Measurements from ENCODE around the gene DIAPH1. TPM values are rescaled to one million over a fixed set of nuclear protein-coding genes. Genes with fewer than 3 reads are reported as not detected.

Gene DIAPH1
- total RNA-seq, 1 donor from 2014 or later: 25.4 TPM

DNA sequence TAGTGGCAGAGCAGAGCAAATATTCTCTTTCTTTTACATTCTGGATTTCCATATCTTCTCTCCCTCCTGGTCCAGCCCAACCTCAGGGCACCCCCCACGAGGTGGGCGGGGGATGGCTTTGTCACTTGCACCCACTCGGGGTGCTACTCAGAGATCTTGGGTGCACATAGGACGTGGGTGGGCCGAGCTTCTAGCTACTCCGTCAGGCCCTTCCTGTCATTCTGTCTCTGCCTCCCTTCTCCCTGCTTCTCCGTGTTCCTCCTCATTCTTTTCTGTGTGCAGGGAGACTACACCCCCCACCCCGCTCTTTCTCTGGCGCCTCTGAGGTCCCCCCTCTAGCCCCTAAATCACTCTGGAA, 110.4 kb downstream of the DIAPH1 start:
- DNase-seq (ENCODE audit: low read depth): no peak

DNA sequence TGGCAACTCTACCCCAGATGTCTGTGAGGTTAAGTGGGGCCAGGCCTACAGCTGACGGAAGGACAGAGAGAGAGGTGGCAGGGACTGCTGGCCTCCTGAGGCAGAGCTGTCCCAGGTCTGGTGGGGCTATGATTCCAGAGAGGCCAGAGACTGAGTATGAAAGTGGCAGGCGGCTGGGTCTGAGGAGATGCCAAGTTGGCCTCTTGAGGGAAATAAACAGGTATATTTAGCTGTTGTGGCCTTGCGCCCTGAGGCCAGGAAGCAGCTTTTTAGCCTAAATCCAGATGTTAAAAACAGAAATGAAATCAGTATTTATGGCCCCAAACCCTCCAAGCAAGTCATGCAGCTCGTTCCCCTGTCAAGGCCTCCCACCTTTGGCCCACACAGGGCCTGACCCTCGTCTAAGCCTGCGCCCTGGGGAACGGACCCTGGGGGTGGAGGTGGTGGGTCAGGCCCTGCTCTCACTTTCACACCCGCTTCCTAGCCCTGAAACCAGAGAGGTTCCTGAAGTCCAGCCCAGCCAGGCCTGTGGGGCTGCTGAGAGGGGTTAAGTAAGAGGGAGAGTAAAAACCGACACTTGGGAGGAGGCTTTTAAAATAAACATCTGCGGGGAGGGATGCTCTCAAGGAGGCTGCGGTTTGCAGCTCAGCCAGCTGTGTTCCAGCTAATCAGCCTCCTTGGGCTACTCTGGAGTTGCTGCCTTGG, 111.3 kb downstream of the DIAPH1 start:
- DNase-seq (ENCODE audit: low read depth): peak; percentile 75

DNA sequence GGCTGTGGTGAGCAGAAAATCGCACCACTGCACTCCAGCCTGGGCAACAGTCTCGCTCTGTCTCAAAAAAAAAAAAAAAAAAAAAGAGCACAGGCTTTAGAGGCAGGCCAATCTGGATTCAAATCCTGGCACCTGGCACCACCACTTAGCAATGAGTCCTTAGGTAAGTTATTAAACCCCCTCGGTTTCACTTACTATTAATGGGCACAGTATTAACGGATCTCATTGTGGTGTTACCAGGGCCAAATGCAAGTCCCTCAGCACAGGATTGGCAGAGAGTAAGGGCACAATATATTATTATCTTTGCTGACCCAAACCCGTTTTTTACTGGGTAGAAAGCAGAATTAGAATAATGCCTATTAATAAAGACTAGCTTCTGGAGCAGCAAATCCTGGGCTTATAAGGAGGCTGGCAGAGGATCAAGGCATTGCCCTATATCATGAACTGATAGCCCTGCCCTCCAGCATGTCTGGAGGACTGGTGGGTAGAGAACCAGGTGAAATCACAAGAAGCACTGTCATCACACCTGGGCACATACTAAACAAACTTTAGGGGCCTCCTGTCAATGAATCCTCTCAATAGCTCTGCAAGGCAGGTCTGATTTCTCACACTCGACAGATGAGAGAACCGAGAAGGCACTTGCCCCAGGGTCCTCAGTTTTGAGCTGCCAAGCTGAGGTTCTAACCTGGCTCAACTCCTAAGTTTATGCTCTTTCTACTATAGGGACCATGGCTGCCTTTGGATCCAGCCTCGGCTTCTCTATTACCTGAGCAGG, 112.2 kb downstream of the DIAPH1 start:
- DNase-seq (ENCODE audit: low read depth): no peak

DNA sequence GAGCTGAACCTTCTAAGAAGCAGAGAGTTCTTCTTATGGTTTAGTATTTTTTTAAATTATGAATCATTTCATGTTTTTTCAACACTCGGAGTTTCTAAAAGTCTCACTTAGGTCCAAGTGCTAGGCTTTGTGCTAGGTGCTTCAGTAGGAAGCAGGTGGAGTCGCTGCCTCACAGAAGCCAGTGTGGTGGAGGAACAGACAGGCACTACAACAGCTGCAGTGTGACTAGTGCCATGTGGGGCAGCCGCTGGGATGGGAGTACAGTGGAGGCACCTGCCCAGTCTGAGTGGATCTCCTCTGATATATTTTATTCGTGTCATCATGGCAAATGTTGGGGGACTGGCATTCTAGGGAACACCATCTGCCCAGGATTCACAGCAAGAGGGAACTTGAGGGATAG, 114.6 kb downstream of the DIAPH1 start:
- peak; percentile 89 for DNase-seq (ENCODE audit: low read depth)

DNA sequence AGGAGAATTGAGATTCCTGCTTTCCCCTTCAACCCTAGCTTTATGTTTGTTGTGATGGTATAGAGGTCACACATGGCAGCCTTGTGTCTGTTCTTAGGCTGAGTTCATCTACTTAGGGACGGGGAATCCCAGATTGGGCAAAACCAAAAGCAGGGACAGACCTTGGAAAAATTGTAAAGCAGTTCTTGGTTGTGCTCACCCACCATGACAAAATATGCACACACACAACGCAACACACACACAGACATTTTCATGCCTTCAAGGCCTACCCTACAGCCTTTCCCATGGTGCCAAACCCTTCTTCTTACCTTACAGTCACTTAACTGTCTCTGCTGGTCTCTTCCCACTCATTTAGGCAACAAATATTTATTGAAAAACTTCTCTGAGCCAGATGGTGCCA, 115.1 kb downstream of the DIAPH1 start:
- DNase-seq (ENCODE audit: low read depth): no peak

DNA sequence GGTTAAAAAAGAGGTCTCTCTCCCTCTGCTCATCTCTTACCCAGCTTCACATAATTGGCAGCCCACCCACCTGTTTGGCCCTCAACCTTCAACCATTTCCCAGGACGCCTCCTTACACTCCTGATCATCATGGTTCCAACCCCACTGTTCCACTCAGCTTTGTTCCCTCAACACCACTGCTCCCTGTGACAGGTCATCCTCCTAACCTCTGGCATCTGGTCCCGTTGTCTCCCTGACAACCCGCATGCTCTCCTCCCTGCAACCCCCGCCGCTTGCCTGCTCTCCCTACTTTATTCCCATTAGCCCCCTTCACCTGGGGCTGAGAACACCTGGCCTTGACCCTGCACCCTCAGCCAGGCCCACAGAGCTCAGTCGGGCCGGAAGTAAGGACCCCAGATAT, 117.0 kb downstream of the DIAPH1 start:
- no peak for DNase-seq (ENCODE audit: low read depth)

DNA sequence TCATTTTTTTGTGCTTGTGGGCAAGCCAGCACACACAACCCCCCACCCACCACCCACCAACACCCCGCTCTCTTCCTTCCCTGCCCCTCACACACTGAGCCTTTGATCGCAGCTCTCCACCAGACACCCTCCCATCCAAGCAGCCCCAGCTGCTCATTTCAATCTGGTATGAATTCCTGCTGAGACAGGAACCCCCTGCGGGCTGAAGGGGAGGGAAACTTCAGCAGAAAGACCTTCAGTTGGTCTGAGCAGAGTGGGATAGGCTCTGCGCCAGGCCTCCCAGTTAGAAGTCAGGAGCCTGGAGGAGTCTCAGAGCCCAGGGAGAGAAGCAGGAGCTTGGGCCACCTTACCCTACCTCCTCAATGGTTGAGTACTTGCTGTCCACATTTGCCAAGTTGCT, 122.8 kb downstream of the DIAPH1 start:
- peak; percentile 95 for DNase-seq (ENCODE audit: low read depth)

DNA sequence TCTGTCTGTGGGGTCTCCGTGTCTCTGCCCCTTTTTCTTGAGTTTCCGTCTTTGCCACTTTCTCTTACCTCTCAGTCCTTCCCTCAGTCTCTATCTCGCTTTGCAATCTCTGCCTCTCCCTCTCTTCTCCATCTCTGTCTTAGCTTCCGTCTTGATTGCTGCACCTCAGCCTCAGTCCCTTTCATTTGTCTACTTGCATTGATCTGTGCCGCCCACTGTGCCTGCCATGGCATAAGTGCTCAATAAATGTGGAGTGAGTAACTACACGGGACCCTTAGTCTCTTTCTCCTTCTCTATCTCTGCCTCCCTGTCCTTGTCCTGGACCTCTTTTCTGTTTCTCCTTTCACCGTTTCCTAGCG, 123.4 kb downstream of the DIAPH1 start:
- DNase-seq (ENCODE audit: low read depth): no peak

DNA sequence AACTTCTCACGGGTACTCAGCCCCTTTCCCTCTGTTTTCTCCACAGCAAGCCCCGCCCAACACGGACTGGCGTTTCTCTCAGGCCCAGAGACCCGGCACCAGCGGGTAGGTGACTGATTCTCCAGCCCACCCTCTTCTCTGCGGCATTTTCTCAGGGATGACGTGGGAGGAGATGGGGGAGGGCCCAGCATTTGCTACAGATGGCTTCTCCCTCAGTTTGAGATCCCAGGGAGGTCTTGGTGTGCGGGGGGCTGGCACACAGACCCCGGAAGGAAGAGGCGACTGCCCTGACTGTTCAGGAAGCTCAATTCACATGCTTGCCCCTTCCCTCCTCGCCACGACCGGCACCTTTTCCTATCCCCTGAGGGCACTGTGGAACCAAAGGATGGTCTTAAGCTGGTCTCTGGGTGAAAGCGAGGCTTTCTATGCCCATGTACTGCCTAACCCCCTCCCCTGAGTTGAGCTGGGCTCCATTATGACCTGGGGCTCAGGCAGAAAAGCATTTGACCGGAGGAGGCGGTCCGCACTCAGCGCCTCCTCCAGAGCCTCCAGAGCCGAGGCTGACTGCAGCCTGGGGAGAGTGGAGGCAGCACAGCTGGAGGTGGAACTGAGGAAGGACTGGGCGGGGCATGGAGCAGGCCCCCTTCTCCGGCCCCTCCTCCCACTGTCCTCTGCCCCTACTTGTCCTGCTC, 123.9 kb downstream of the DIAPH1 start:
- DNase-seq (ENCODE audit: low read depth): no peak

DNA sequence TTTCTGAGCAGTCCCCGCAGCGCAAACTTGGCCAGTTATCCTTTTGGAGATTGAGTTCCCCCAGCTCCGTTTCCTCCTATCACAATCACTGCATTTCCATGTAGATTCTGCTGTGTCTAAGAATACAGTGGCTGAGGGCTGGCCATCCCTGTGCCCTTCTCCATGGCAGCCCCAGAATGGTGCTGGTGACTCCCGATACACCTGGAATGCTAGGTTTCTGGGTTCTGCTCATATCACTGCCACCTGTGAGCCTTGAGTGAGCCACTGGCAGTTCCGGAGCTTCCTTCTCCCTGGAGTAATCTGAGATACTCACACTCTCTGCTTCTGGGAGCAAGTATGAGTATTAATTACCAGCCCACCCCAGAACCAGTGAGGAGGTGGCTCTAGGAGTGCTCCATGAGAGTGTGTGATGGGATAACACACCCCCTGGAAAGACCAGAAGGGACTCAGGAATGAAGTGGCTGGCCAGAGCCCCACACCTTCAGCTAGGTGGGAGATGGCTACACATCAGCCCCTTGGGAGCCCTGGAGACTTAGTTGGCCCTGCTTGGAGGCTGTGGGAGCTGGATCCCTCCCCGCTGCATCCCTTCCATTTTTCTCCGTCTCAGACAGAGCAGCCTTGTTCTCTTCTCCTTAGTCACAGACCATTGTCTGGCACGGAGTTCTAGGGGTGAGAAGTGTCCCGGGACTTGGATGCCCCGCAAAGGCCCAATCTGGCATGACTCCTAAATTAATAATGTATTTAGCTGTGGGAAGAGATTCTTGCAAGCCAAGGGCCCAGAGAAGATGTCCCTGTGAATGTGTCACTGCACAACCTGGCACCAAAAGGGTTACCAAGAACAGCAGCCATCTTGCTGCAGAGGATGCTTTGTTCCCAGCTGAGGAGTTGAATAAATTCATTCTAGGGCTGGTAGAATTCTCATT, 125.0 kb downstream of the DIAPH1 start:
- peak; percentile 43 for DNase-seq (ENCODE audit: low read depth)

DNA sequence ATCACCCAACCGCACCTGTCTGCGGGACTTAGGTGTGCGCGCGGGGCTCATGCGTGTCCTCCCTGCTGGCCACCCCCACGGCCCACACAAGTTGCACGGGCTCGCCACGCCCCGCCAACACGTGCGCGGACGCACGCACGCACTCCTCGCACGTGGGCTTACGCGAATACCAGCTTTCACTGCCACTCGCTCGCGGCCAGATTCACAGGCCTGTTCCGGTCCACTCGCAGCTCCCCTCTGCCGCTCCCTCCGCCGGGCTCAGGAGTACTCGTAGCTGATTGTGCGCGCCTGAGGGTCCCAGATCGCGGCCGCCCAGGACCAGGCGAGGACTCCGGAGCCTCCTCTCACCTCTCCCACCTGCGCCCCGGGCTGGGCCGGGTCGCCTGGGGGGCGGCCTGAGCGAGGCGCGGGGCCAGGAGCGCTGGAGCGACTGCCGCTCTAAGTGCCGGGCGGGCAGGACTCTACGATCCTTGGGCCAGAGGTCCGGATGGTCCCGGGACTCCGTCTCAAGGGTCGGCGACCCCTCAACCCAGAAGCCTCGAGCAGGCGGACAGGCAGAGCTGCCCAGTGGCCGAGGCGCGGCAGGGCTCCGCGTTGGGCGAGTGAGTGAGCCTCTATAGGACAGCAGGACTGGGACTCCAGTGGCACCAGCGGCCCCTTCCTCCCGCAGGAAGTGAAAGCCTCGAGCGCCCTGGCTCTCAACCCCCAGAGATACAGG, 126.5 kb downstream of the DIAPH1 start:
- no peak for DNase-seq (ENCODE audit: low read depth)

DNA sequence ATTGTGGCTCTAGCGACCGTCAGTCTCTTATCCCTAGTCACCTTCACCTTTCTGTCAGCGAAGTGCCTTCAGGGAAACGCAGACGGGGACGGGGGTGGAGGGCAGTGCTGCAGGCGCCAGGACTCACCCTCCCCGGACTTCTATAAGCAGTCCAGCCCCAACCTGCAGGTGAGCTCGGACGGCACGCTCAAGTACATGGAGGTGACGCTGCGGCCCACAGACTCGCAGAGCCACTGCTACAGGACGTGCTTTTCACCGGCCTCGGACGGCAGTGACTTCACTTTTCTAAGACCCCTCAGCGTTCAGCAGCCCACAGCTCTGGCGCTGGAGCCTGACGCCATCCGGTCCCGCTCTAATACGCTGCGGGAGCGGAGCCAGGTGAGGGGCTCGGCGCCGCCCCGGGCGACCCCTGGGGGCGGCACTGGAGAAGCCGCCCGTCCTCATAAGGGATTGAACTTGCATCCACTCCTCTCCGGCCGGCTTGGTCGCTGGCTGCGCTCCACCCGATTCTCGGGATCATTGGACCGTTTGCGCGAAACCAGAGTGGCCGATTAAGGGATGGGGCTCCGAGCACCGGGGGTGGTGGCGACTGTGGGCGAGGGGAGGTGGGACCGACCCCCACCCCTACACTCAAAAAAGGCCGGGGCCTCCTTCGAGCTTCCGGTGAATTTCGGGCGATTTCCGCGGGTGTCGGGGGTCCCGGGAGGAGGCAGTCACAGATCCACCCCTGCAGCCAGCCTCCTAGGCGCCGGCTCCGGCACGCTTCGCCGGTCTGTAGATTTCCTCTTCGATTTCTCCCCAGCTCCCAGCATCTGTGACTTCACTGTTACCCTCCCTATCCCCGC, 127.3 kb downstream of the DIAPH1 start:
- DNase-seq (ENCODE audit: low read depth): no peak

DNA sequence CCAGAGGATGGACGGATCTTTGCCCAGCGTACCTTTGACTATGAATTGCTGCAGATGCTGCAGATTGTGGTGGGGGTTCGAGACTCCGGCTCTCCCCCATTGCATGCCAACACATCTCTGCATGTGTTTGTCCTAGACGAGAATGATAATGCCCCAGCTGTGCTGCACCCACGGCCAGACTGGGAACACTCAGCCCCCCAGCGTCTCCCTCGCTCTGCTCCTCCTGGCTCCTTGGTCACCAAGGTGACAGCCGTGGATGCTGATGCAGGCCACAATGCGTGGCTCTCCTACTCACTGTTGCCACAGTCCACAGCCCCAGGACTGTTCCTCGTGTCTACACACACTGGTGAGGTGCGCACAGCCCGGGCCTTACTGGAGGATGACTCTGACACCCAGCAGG, 128.0 kb downstream of the DIAPH1 start:
- no peak for DNase-seq (ENCODE audit: low read depth)

DNA sequence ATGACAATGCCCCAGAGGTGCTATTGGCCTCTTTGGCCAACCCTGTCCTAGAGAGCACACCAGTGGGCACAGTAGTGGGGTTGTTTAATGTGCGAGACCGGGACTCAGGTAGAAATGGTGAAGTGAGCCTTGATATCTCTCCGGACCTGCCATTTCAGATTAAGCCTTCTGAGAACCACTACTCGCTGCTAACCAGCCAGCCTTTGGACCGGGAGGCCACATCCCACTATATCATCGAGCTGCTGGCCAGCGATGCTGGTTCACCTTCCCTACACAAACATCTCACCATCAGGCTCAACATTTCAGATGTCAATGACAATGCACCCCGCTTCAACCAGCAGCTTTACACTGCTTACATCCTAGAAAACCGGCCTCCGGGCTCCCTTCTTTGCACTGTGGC, 128.5 kb downstream of the DIAPH1 start:
- DNase-seq (ENCODE audit: low read depth): no peak

DNA sequence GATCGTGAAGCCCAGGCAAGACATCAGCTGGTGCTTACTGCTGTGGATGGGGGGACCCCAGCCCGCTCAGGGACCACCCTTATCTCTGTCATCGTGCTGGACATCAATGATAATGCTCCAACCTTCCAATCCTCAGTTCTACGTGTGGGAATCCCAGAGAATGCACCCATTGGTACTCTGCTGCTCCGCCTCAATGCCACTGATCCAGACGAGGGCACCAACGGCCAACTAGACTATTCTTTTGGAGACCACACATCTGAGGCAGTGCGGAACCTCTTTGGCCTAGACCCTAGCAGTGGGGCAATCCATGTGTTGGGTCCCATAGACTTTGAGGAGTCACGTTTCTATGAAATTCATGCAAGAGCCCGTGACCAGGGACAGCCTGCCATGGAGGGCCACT, 129.0 kb downstream of the DIAPH1 start:
- DNase-seq (ENCODE audit: low read depth): no peak

DNA sequence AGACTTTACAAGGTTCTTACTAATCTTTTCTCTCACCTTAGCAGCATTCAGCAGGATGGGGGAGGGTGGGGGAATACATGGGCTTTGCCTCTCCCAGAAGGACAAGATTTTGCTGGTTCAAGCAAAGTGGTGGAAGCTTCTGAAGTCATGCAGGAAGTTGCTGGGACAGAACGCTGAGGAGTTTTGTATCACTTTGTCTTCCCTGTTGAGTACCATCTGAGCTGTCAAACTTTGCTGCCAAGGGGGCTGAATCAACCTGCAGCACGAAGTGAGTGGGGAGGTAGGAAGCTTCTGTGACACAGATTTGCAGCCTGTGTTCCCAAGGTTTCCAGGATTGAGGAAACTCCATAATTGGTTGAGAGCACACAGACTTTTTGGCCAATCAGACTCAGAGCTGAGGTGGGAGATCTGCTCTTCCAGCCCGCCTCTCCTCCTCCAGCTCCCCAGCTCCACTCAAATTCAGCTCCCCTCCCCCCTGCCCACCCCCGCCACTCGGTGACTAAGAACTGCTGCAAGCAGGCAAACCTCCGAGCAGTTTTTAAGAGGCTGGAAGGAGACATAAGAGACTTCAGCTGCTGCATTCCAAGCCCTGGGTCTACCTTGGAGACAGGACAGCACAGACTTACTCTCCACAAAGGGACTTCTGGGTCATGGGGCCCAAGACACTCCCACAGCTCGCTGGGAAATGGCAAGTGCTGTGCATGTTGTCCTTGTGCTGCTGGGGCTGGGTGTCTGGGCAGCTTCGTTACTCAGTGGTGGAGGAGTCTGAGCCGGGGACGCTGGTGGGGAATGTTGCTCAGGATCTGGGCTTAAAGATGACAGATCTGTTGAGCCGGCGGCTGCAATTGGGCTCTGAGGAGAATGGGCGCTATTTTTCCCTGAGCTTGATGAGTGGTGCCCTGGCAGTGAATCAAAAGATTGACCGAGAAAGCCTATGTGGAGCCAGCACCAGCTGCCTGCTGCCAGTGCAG, 129.9 kb downstream of the DIAPH1 start, which contains the start of gene PCDHGC5:
TSS of gene PCDHGC5 (plus strand) at position 491 of the 971 bp plus-strand sequence. CDS start at position 651, 160 bp downstream.
- peak; percentile 65 for DNase-seq (ENCODE audit: low read depth)

DNA sequence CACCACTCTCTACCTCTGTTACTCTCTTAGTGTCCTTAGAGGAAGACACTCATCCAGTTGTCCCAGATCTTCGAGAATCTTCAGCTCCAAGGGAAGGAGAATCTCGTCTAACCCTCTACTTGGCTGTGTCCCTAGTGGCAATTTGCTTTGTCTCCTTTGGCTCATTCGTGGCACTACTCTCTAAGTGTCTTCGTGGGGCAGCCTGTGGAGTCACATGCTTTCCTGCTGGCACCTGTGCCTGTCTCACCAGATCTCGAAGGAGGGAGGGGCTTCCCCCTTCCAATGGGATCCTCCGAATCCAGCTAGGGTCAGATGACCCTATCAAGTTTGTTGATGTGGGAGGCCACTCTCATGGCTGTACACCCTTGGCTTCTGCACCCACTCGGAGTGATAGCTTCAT, 131.7 kb downstream of the DIAPH1 start:
- DNase-seq (ENCODE audit: low read depth): no peak

DNA sequence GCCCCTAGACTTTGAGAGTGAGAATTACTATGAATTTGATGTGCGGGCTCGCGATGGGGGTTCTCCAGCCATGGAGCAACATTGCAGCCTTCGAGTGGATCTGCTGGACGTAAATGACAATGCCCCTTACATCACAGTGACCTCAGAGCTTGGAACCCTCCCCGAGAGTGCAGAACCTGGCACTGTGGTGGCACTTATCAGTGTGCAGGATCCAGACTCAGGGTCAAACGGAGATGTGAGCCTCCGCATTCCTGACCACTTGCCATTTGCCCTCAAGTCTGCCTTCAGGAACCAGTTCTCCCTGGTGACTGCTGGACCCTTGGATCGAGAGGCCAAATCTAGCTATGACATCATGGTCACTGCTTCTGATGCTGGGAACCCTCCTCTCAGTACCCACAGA, 132.7 kb downstream of the DIAPH1 start:
- DNase-seq (ENCODE audit: low read depth): no peak

Measured in myocyte (in vitro differentiated cells).